Measurements from ENCODE around the gene NES.

Gene NES

DNA sequence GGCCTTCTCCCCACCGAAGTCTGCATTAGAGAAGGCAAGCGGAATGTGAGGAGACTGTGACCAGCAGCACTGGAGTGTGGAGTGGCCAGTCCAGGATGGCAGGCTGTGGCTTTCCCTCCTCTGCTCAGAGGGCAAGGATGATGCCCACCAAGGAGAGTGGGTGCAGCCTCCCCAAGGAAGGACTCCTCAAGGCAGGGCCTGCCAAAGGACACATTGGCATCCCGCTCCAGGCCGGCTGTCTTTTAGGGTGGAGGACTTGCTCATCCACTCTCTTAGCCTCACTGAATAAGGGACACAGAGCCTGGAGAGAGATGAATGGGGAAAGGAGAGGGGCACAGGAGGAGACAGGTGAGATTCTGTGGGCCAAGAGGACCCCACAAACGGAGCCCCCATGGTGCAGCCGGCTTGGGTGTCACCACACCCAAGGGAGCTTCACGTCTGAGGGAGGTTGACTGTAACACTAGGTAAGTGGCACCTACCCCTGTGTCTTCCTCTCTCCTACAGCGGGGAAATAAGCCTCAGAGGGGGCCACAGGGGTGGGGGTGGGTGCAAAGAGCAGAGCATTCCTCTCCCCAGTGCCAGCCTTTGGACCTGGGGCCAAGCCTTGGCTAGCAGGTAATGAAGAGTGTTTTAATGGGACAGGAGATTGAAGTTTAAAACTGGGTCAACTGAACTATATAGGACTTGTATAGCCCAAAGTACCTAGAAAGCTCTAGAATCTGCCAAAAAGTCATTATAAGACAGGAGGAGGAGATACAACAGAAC, 4.2 kb upstream of the NES start:
- in situ Hi-C loops (cut with MboI; ENCODE audit: low sequenced_read_pairs): no loop called here

- in situ Hi-C loops (cut with MboI; ENCODE audit: low sequenced_read_pairs): no loop called here
Observed at GRCh38 chr1:156680056-156680455, 2.8 kb upstream of the NES start.

- in situ Hi-C loops (cut with MboI; ENCODE audit: low sequenced_read_pairs): no loop called here
Observed at GRCh38 chr1:156677616-156678596, 699 bp upstream of the NES start.

GRCh38 chr1:156676114-156676819, 940 bp downstream of the NES start:
- in situ Hi-C loops (cut with MboI; ENCODE audit: low sequenced_read_pairs): no loop called here

DNA sequence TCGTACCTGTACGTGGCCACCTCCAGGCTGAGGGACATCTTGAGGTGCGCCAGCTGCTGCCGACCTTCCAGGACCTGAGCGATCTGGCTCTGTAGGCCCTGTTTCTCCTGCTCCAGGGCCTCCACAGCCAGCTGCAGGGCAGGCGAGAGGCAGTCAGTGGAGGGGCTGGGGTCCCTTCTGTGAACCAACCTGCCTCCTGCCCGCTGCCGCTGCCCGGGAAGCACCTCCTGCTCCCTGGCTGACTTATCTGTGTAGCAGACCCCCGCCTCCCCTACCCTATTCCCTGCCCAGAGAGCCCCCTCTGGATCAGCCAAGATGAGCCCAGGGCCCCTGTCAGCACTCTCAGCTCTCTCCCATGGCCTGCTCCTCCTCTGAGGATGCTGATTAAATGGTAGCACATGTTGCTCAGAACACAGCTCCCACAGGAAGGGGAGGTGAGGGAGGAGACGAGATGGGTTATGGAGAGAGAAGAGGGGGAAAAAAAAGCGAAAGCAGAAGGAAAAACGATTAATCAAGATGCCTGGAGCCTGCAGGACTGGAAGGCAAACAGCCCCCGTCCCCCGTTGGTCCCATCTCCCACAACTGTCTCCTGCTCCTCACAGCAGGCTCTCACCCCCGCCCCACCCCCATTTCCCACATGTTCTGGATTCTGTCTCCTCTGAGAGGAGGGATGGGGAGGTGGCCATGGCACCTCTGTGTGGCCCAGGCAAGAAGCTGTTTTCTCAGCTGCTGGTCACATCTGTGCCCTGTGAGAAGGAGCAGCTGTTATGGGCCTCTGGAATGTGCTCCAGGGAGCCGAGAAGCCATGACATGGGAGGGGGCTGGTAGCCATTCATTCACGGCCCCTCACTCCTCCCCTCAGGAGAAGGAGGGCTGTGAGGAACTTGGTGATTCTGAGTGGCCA, 1.7 kb downstream of the NES start:
- in situ Hi-C loops (cut with MboI; ENCODE audit: low sequenced_read_pairs): no loop called here

- in situ Hi-C loops (cut with MboI; ENCODE audit: low sequenced_read_pairs): no loop called here
Observed at GRCh38 chr1:156673387-156674121, 3.7 kb downstream of the NES start.

GRCh38 chr1:156671804-156672203, 5.4 kb downstream of the NES start:
- in situ Hi-C loops (cut with MboI; ENCODE audit: low sequenced_read_pairs): no loop called here

DNA sequence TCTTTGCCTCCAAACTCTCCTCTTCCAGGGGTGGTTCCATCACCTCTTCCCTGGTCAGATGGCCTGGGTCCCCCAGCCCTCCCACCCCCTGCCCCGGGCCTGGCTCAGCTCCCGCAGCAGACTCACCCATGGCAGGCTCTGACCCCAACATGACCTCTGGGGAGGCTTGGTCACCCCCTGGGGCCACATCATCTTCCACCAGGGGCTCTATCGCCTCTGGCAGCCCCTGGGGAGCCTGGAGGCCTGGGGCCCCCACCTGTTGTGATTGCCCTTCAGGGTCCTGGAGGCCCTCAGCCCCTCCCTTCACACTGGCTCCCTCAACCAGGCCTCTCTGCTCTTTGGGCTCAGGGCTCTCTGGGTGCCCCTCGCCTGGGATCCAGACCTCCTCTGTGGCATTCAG, 6.4 kb downstream of the NES start:
- in situ Hi-C loops (cut with MboI; ENCODE audit: low sequenced_read_pairs): no loop called here

GRCh38 chr1:156670359-156670758, 6.8 kb downstream of the NES start:
- in situ Hi-C loops (cut with MboI; ENCODE audit: low sequenced_read_pairs): no loop called here

- in situ Hi-C loops (cut with MboI; ENCODE audit: low sequenced_read_pairs): no loop called here
Observed at GRCh38 chr1:156669794-156670193, 7.4 kb downstream of the NES start.

GRCh38 chr1:156668801-156669637, 8.2 kb downstream of the NES start:
- in situ Hi-C loops (cut with MboI; ENCODE audit: low sequenced_read_pairs): no loop called here

GRCh38 chr1:156667968-156668709, 9.1 kb downstream of the NES start:
- in situ Hi-C loops (cut with MboI; ENCODE audit: low sequenced_read_pairs): no loop called here

DNA sequence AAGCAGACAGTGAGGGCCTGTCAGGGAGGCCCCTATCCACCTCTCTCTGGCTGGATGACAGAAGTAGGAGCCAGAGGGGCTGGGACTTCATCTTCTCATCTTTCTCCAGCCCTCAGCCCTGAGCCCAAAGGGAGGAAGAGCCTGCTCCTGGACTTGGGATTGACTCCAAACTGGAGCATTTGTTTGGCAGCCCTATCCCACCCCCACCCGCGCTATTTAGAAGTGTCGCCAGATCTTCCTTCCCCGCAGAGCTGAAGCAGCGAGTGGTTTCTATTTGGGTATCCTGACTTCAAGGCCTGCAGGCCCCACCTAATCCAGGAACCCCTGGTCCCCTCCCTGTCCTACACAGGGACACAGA, 9.6 kb downstream of the NES start:
- in situ Hi-C loops (cut with MboI; ENCODE audit: low sequenced_read_pairs): no loop called here

DNA sequence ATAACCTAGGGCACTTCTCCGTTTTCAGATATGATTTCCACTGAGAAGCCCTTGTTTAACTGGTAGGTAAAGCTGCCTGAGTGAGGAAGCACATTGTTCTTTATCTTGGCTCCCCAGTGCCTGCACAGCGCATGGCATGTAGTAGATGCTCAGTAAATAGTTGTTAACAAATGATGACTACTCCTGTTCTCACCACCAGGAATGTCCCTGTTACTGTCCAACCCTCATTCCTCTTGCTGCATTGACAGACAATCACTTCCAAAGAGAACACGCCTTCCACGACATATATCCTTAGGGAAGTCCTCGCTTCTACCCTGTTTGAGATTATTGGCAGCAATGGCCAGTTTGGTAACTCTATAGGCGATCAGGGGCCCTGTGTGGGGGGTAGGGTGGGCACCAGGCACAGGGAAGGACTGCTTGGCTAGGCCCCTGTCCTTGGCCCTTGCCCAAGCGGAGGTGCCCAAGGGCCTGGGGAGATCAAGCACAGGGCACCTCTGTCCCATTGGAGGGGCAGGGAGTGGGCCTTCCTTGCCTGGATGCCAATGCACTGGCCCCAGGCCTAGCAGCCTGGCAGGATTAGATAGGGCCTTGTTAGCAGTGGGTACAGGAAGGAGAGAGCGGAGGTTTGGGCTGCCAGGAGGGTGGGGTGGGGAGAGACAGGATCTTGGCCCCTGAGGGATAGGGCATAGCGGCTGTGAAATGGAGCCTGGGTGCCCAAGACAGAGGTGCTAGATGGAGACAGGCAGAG, 10.2 kb downstream of the NES start:
- in situ Hi-C loops (cut with MboI; ENCODE audit: low sequenced_read_pairs): no loop called here

- in situ Hi-C loops (cut with MboI; ENCODE audit: low sequenced_read_pairs): no loop called here
Observed at GRCh38 chr1:156665539-156665938, 11.7 kb downstream of the NES start.

DNA sequence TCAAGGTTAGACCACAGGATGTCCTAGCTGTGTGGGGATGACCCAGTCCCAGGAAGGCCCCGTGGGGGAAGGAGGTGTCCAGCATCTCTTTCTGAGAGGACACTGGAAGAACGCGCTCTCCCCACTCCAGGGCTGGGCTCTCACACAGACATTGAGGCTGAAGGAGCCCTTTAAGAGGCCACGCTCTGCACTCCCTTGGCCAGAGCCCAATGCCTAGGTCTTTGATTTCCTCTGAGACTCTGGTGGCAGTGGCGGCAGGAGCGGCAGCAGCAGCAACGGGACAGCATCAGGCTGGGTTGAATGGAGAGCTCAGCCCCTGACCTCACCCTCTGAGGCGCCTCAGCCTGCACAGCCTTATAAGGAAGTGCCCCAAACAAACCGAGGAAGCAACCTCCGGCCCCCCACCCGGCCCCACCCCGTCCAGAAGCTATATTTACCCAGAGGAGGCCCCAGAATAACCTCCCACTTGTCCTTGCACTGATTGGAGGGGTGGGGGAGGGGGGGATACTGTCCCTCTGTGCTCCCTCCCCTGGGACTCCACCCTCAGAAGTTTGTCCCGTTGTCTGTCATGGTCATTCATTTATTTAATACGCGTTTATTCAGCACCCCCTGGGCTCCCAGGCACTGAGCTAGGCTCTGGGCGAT, 12.3 kb downstream of the NES start:
- in situ Hi-C loops (cut with MboI; ENCODE audit: low sequenced_read_pairs): no loop called here

All from HL-60/S4 treated with phorbol 12-myristate 13-acetate at 8.2 ng/mL for 4 days and 3 days (cell line).